Neural crest cell (in vitro differentiated cells): ENCODE results near the gene RPS6KA4. TPM values are rescaled to one million over a fixed set of nuclear protein-coding genes. Genes with fewer than 3 reads are reported as not detected.
"Not testable (repeated sequence)": the region's sequence is repeated elsewhere in the genome, so short reads cannot be mapped to it uniquely, and the experiment has no call there.

ENCODE experiments used
- DNase-seq: peaks from one replicate; pipeline ENCODE4 v3.0.0; 2021; ENCODE audit warnings: low read depth, mixed read lengths, low spot score
- H3K27ac Mint-ChIP-seq: one replicate; pipeline ENCODE4 v1.8.0; 2021; ENCODE audit warnings: mild to moderate bottlenecking, mixed read lengths; ENCODE audit not compliant: unreplicated experiment
- H3K27me3 Mint-ChIP-seq: 2 replicates; pipeline ENCODE4 v1.8.0; 2021; ENCODE audit warnings: low read depth, mild to moderate bottlenecking, mixed read lengths
- H3K36me3 Mint-ChIP-seq: 2 replicates; pipeline ENCODE4 v1.8.0; 2021; ENCODE audit warnings: low read depth, mild to moderate bottlenecking, mixed read lengths
- H3K4me1 Mint-ChIP-seq: 2 replicates; pipeline ENCODE4 v1.8.0; 2021; ENCODE audit warnings: mixed read lengths
- H3K4me3 Mint-ChIP-seq: one replicate; pipeline ENCODE4 v1.8.0; 2021; ENCODE audit warnings: mild to moderate bottlenecking, mixed read lengths
- H3K9me3 Mint-ChIP-seq: 2 replicates; pipeline ENCODE4 v1.8.0; 2021; ENCODE audit warnings: mixed read lengths
- CTCF ChIP-seq: fragments of 200-600 bp; sonication (generic); conservative IDR thresholded peaks from 2 replicates; pipeline ENCODE4 v1.5.0; 2021; ENCODE audit warnings: antibody characterized with exemption, mild to moderate bottlenecking
- microRNA-seq: library from miRNA; unstranded; fragments of <30 nt; microRNA quantifications from one replicate; pipeline ENCODE4, GENCODE V29; 2020
- total RNA-seq: library from RNA; stranded (reverse); gene quantifications from 2 replicates; pipeline ENCODE4 v1.2.1, GENCODE V29; 2021

The RPS6KA4 gene
- total RNA-seq, 1 donor from 2014 or later, result 17.6 TPM

GRCh38 chr11:64415286-64415685 lies 56.3 kb downstream of the RPS6KA4 start:
- H3K9me3 Mint-ChIP-seq, result no peaks in the 10 kb centered on the region
- no peak overlapping the region for H3K27ac Mint-ChIP-seq
- no peak overlapping the region for H3K4me3 Mint-ChIP-seq
- no peaks in the 10 kb centered on the region for H3K36me3 Mint-ChIP-seq
- no peak for TF ChIP-seq CTCF
- H3K27me3 Mint-ChIP-seq, result no peaks in the 10 kb centered on the region
- DNase-seq, result no peak
- H3K4me1 Mint-ChIP-seq, result peaks cover 9% of the 10 kb centered on the region

GRCh38 chr11:64415996-64416728 lies 57.2 kb downstream of the RPS6KA4 start:
- no peaks in the 10 kb centered on the region for H3K36me3 Mint-ChIP-seq
- TF ChIP-seq CTCF, result no peak
- no peak overlapping the region for H3K4me3 Mint-ChIP-seq
- H3K9me3 Mint-ChIP-seq, result peaks cover 4% of the 10 kb centered on the region
- no peak overlapping the region for H3K27ac Mint-ChIP-seq
- no peak for DNase-seq
- no peaks in the 10 kb centered on the region for H3K27me3 Mint-ChIP-seq
- peaks cover 9% of the 10 kb centered on the region for H3K4me1 Mint-ChIP-seq

DNA sequence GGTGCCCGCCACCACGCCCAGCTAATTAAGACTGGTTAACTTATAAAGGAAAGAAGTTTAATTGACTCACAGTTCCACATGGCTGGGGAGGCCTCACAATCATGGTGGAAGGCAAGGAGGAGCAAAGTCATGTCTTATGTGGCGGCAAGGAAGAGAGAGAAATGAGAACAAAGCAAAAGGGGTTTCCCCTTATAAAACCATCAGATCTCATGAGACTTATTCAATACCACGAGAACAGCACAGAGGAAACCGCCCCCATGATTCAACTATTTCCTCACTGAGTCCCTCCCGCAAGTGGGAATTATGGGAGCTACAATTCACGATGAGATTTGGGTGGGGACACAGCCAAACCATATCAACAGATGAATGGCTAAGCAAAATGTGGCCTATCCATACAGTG lies 59.3 kb downstream of the RPS6KA4 start:
- not testable (repeated sequence) for DNase-seq, H3K27ac Mint-ChIP-seq, H3K4me3 Mint-ChIP-seq, H3K27me3 Mint-ChIP-seq, H3K4me1 Mint-ChIP-seq, H3K36me3 Mint-ChIP-seq
- H3K9me3 Mint-ChIP-seq, result peaks cover 13% of the 10 kb centered on the region

DNA sequence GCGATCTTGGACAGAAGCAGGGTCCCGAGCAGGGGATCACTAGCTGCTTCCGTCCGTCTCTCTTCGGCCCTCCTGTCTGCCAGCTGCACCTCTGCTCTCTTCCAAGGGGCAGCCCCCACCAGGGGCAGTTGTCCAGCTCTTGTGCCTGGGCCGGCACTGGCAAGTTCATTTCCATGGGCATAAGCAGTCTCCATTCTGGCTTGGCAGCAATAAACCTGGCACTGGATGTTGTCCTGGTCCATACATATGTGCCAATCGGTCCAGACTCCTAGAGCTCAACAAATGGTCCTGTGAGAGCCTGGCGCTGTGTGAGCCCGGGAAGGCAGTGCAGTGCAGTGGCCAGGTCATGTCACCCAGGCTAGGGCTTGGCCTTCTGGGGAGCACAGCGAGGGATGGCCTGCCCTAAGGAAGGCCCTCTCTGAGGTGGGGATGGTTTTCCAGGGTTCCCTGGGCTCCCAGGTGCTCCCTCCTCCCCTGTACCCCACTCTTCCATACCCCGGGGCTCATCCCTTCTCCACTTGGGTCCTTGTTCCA lies 60.4 kb downstream of the RPS6KA4 start:
- Mint-ChIP-seq H3K9me3 (peaks cover 13% of the 10 kb centered on the region), H3K4me3 (no peak overlapping the region), H3K36me3 (peaks cover 4% of the 10 kb centered on the region), H3K27ac (no peak overlapping the region), H3K27me3 (peaks cover 5% of the 10 kb centered on the region), H3K4me1 (peaks cover 9% of the 10 kb centered on the region)
- no peak for TF ChIP-seq CTCF
- DNase-seq, result no peak

DNA sequence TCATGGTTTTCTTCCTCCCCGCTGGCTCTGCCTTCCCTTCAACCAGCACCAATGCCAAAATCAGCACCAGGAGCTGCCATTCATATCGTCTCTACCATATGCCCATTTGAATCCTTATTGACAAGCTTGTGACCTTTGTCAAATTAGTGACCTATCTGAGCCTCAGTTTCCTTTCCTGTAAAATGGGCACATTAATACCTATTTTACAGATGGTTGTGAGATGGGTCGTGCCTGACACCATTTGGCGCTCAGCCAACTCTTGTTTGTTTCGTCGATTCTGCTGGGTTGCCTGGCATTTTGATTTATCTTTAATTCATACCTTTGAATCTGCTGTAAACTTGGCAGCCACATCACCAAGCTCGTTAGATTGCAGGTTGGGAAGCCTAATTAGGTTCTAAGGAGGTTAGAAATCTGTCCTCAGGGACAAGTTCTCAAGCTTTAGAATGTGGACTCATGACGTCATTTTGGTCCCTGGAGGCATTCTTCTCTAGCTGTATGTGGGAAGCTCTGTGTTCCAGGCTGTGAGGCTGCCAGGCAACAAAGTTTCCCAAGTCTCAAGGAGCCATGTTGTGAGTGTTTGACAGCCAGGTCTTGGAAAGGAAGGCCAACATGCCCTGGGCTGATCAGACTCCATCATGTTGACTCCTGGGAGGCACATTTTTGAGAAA lies 61.0 kb downstream of the RPS6KA4 start:
- Mint-ChIP-seq H3K36me3 (peaks cover 4% of the 10 kb centered on the region), H3K9me3 (peaks cover 13% of the 10 kb centered on the region), H3K27ac (no peak overlapping the region), H3K27me3 (peaks cover 5% of the 10 kb centered on the region), H3K4me3 (no peak overlapping the region), H3K4me1 (peaks cover 6% of the 10 kb centered on the region)
- TF ChIP-seq CTCF, result no peak
- DNase-seq, result no peak

Small RNA genes lying within 50 kb of the gene (microRNA-seq; reads per million reads assigned to microRNA genes)
- gene MIR1237, result 11.3 reads per million, percentile 21 among the genes with 10 or more reads in this experiment
- gene MIR7155, result not detected

Other genes with a start within 250 kb of the RPS6KA4 start
- gene MACROD1, start 193.0 kb upstream of the RPS6KA4 start, total RNA-seq, result 22.1 and 26.1 TPM in 2 replicates
- 294 and 296 TPM in 2 replicates for gene STIP1, start 173.0 kb upstream of the RPS6KA4 start, total RNA-seq
- gene FERMT3, start 152.4 kb upstream of the RPS6KA4 start, total RNA-seq, result 2.8 and 3.8 TPM in 2 replicates
- gene TRPT1, start 133.0 kb upstream of the RPS6KA4 start, total RNA-seq, result 40.2 and 43.2 TPM in 2 replicates
- gene NUDT22, start 132.9 kb upstream of the RPS6KA4 start, total RNA-seq, result 35.7 and 40.8 TPM in 2 replicates
- 27.2 TPM in 2 replicates for gene DNAJC4, start 128.6 kb upstream of the RPS6KA4 start, total RNA-seq
- 61.2 and 62.7 TPM in 2 replicates for gene VEGFB, start 124.6 kb upstream of the RPS6KA4 start, total RNA-seq
- 29.2 and 33.7 TPM in 2 replicates for gene FKBP2, start 118.1 kb upstream of the RPS6KA4 start, total RNA-seq
- gene PPP1R14B, start 112.2 kb upstream of the RPS6KA4 start, total RNA-seq, result 286 and 296 TPM in 2 replicates
- 36.4 and 40.5 TPM in 2 replicates for gene PLCB3, start 107.6 kb upstream of the RPS6KA4 start, total RNA-seq
- 45.3 and 47.1 TPM in 2 replicates for gene BAD, start 74.5 kb upstream of the RPS6KA4 start, total RNA-seq
- 55.9 and 61.4 TPM in 2 replicates for gene GPR137, start 73.3 kb upstream of the RPS6KA4 start, total RNA-seq
- gene KCNK4, start 67.9 kb upstream of the RPS6KA4 start, total RNA-seq, result not detected in 2 replicates
- not detected in 2 replicates for gene CATSPERZ, start 58.8 kb upstream of the RPS6KA4 start, total RNA-seq
- gene ESRRA, start 53.6 kb upstream of the RPS6KA4 start, total RNA-seq, result 33.8 and 34.7 TPM in 2 replicates
- gene TRMT112, start 41.6 kb upstream of the RPS6KA4 start, total RNA-seq, result 201 and 207 TPM in 2 replicates
- 148 and 168 TPM in 2 replicates for gene PRDX5, start 41.0 kb upstream of the RPS6KA4 start, total RNA-seq
- gene CCDC88B, start 19.0 kb upstream of the RPS6KA4 start, total RNA-seq, result 0.91 and 1.1 TPM in 2 replicates
- 0.21 TPM in 1 of 2 replicates, not detected in the other for gene SLC22A11, start 196.8 kb downstream of the RPS6KA4 start, total RNA-seq
- gene SLC22A12, start 232.1 kb downstream of the RPS6KA4 start, total RNA-seq, result not detected in 2 replicates